Measurements from ENCODE around the gene EPS8L1. TPM values are rescaled to one million over a fixed set of nuclear protein-coding genes. Genes with fewer than 3 reads are reported as not detected.

EPS8L1 gene
- polyA plus RNA-seq, 1 donor (not counting 4 experiments of a cell fraction or from before 2014, with no cell fraction given), result 26.0 TPM

DNA sequence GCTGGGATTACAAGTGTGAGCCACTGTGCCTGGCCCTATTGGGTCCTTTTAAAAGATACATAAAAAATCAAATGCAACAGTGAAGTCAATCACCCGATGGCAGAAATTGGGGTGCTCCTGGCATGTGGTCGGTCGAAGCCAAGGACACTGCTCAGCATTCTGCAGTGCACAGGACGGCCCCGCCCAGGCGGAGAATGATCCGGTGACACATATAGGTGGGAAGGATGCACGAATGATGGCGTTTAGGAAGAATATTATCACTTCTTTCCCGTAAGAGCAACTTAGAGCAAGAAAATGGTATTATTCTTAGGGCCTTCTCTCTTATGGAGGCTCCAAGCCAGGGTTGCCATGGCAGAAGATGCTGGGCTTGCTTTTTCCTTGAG, 34.4 kb upstream of the EPS8L1 start:
- TF ChIP-seq, protein P1, sequence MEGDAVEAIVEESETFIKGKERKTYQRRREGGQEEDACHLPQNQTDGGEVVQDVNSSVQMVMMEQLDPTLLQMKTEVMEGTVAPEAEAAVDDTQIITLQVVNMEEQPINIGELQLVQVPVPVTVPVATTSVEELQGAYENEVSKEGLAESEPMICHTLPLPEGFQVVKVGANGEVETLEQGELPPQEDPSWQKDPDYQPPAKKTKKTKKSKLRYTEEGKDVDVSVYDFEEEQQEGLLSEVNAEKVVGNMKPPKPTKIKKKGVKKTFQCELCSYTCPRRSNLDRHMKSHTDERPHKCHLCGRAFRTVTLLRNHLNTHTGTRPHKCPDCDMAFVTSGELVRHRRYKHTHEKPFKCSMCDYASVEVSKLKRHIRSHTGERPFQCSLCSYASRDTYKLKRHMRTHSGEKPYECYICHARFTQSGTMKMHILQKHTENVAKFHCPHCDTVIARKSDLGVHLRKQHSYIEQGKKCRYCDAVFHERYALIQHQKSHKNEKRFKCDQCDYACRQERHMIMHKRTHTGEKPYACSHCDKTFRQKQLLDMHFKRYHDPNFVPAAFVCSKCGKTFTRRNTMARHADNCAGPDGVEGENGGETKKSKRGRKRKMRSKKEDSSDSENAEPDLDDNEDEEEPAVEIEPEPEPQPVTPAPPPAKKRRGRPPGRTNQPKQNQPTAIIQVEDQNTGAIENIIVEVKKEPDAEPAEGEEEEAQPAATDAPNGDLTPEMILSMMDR (optimal IDR thresholded peaks at IDR 0.05 in 1 of 3, IDR thresholded peaks at IDR 0.05 in 1 of 3, conservative IDR thresholded peaks at IDR 0.05 in 1 of 3; ENCODE audit: extremely low read depth in 1 of 3, insufficient read depth in 2 of 3, low read length in 3 of 3), result no peak
- no peak for TF ChIP-seq EZH2 (IDR thresholded peaks at IDR 0.05; ENCODE audit: low read length)
- no peak overlapping the region for H3K27ac ChIP-seq (ENCODE audit: control insufficient read depth, insufficient read depth, low read length)
- no peak for DNase-seq (ENCODE audit: low read depth, low spot score)
- H3K9me1 ChIP-seq (ENCODE audit: control insufficient read depth, extremely low read depth, insufficient read depth, low read length), result no peaks in the 10 kb centered on the region
- no peak overlapping the region for H3K4me2 ChIP-seq (ENCODE audit: control insufficient read depth, extremely low read depth, insufficient read depth, low read depth, low read length)
- H3K27me3 ChIP-seq (ENCODE audit: control insufficient read depth, extremely low read depth, insufficient read depth, low read length), result no peaks in the 10 kb centered on the region
- dilution Hi-C loops (cut with MboI; ENCODE audit: extremely low pct_ligation_motif_present, low sequenced_read_pairs), result no loop called here
- H3K9me3 ChIP-seq (ENCODE audit: control insufficient read depth, low read depth, low read length), result no peaks in the 10 kb centered on the region
- H3K36me3 ChIP-seq (ENCODE audit: control insufficient read depth in 2 of 2, extremely low read depth in 1 of 2, insufficient read depth in 2 of 2, low read length in 2 of 2), result peaks cover 6 to 11% of the 10 kb centered on the region in 2 experiments
- no peaks in the 10 kb centered on the region for H4K20me1 ChIP-seq (ENCODE audit: control insufficient read depth, extremely low read depth, insufficient read depth, low read length)
- no peak overlapping the region for H3K4me3 ChIP-seq (ENCODE audit: control insufficient read depth in 2 of 3, extremely low read depth in 1 of 3, insufficient read depth in 2 of 3, low read depth in 1 of 3, low read length in 3 of 3)
- H2AFZ ChIP-seq (ENCODE audit: control insufficient read depth, low read length), result no peak overlapping the region
- no peak for FAIRE-seq
- no peaks in the 10 kb centered on the region for H3K4me1 ChIP-seq (ENCODE audit: control insufficient read depth, extremely low read depth, insufficient read depth, low read length)
- no peaks in the 10 kb centered on the region for H3K79me2 ChIP-seq (ENCODE audit: control insufficient read depth, insufficient read depth, low read length)
- no peak overlapping the region for H3K9ac ChIP-seq (ENCODE audit: control insufficient read depth, extremely low read depth, insufficient read depth, low read length)

DNA sequence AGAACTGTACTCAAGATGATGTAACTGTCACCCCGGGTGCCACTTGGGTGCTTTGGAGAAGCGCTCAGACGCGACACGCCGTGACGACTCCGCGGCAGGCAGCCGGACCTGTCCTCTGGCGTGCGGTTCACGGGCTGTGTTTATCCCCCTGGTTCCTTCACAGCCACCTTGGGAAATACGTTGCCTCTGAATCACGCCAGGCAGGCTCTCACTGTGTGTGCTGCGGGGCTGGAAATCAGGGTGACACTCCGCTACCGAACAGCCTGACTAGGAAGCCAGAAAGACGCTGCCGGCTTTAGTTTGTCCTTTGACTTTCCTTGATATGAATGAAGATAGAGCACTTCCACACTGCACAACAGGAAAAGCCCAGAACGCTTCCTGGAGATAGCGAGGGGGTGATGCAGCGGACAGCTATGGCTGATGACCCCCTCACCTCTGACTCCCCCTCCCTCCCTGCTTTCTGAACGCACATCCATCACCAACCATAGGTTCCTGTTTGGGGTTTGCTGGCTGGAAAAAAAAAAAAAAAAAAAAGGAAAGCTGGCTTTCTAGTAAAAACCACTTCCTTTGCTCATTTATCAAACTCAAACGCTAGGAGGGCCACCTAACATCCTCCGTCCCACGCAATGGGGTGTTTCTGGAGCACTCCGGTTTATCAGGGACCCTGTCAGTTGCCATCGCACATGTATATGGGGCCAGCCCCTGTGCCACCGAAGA, 33.9 kb upstream of the EPS8L1 start:
- no peaks in the 10 kb centered on the region for H3K27me3 ChIP-seq (ENCODE audit: control insufficient read depth, extremely low read depth, insufficient read depth, low read length)
- H3K9ac ChIP-seq (ENCODE audit: control insufficient read depth, extremely low read depth, insufficient read depth, low read length), result no peak overlapping the region
- FAIRE-seq (no peak), DNase-seq (ENCODE audit: low read depth, low spot score) (no peak)
- no peak overlapping the region for H3K4me3 ChIP-seq (ENCODE audit: control insufficient read depth in 2 of 3, extremely low read depth in 1 of 3, insufficient read depth in 2 of 3, low read depth in 1 of 3, low read length in 3 of 3)
- no peak overlapping the region for H3K27ac ChIP-seq (ENCODE audit: control insufficient read depth, insufficient read depth, low read length)
- no peaks in the 10 kb centered on the region for H3K9me1 ChIP-seq (ENCODE audit: control insufficient read depth, extremely low read depth, insufficient read depth, low read length)
- no peaks in the 10 kb centered on the region for H3K9me3 ChIP-seq (ENCODE audit: control insufficient read depth, low read depth, low read length)
- H2AFZ ChIP-seq (ENCODE audit: control insufficient read depth, low read length), result no peak overlapping the region
- no peaks in the 10 kb centered on the region for H4K20me1 ChIP-seq (ENCODE audit: control insufficient read depth, extremely low read depth, insufficient read depth, low read length)
- dilution Hi-C loops (cut with MboI; ENCODE audit: extremely low pct_ligation_motif_present, low sequenced_read_pairs), result no loop called here
- peaks cover 6 to 12% of the 10 kb centered on the region in 2 experiments for H3K36me3 ChIP-seq (ENCODE audit: control insufficient read depth in 2 of 2, extremely low read depth in 1 of 2, insufficient read depth in 2 of 2, low read length in 2 of 2)
- no peaks in the 10 kb centered on the region for H3K79me2 ChIP-seq (ENCODE audit: control insufficient read depth, insufficient read depth, low read length)
- H3K4me1 ChIP-seq (ENCODE audit: control insufficient read depth, extremely low read depth, insufficient read depth, low read length), result no peaks in the 10 kb centered on the region
- H3K4me2 ChIP-seq (ENCODE audit: control insufficient read depth, extremely low read depth, insufficient read depth, low read depth, low read length), result no peak overlapping the region
- TF ChIP-seq, protein P1 (optimal IDR thresholded peaks at IDR 0.05 in 1 of 3, IDR thresholded peaks at IDR 0.05 in 1 of 3, conservative IDR thresholded peaks at IDR 0.05 in 1 of 3; ENCODE audit: extremely low read depth in 1 of 3, insufficient read depth in 2 of 3, low read length in 3 of 3), result no peak
- TF ChIP-seq EZH2 (IDR thresholded peaks at IDR 0.05; ENCODE audit: low read length), result no peak

All from keratinocyte (primary cell).